T-helper 1 cell treated with Interleukin-12 subunit alpha and Interleukin-12 subunit beta and Interleukin-4 antibody, amounts not matched to agents 30 μg/mL and 1 μg/mL, for 36 hours (primary cell): ENCODE results near the gene NAA80.
"Not testable (repeated sequence)": the region's sequence is repeated elsewhere in the genome, so short reads cannot be mapped to it uniquely, and the experiment has no call there.

Experiments used
- H3K27ac Mint-ChIP-seq: one replicate; pipeline ENCODE4 v1.8.0; 2021; ENCODE audit warnings: mild to moderate bottlenecking, mixed read lengths
- H3K27me3 Mint-ChIP-seq: one replicate; pipeline ENCODE4 v1.8.0; 2021; ENCODE audit warnings: low read depth, mixed read lengths
- H3K36me3 Mint-ChIP-seq: one replicate; pipeline ENCODE4 v1.8.0; 2021; ENCODE audit warnings: low read depth, mixed read lengths
- H3K4me1 Mint-ChIP-seq: one replicate; pipeline ENCODE4 v1.8.0; 2021; ENCODE audit warnings: low read depth, mixed read lengths
- H3K4me3 Mint-ChIP-seq: one replicate; pipeline ENCODE4 v1.8.0; 2021; ENCODE audit warnings: mild to moderate bottlenecking, moderate library complexity, mixed read lengths
- H3K9me3 Mint-ChIP-seq: one replicate; pipeline ENCODE4 v1.8.0; 2021; ENCODE audit warnings: mixed read lengths

Gene NAA80

DNA sequence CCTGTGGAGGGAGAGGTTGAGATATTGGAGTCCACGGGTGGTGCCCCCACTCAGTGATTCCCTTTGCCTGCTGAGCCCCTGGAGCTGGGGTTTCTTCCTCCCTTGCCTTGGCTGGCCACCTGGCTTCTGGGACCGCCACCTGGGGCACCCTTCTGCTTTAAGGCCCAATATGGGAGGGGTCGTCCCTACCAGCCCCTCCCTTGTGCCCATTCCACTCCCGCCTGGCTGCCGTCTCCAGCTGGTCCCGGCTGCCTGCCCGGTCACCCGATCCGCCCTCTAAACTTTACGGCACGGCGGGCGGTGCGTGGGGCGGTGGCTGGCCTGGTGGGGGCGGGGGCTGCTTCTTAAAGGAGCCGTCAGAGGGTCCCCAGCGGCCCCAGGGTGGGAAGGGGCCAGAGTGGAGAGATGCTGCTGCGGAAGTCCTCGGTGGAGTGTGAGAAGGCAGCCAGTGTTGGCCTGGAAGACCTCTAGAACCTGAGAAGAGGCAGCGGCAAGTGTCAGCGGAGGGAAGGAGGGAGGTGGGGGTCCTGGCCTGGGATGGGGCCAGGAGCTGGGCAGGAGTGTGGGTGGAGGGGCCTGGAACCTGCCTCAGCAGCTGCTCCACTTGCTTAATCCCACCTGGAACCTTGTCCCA is 31.8 kb downstream of the NAA80 start:
- Mint-ChIP-seq H3K9me3 (no peaks in the 10 kb centered on the region), H3K4me1 (peaks cover 7% of the 10 kb centered on the region), H3K27me3 (peaks cover 14% of the 10 kb centered on the region), H3K4me3 (no peak overlapping the region), H3K27ac (no peak overlapping the region), H3K36me3 (no peaks in the 10 kb centered on the region)

DNA sequence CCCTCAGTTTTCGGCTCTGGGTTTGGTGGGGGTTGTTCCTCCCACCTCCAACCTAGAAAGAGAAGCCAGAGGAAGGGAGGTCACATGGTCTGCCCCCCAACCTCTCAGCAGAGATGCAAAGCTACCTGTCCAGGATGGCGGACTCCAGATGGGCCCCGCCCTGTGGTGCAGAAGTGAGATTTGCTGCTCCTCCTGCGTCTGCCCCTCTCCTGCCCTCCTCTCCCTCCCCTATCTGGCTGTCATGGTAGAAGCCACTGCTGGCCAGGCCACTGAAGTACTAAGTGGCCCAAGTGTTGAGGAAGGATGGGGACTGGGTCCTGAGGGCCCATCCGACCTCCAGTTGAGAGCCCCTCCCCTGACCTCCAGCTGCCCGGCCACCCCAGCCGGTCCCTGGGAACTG is 32.4 kb downstream of the NAA80 start:
- Mint-ChIP-seq H3K4me3 (no peak overlapping the region), H3K36me3 (no peaks in the 10 kb centered on the region), H3K9me3 (no peaks in the 10 kb centered on the region), H3K27ac (no peak overlapping the region), H3K4me1 (peaks cover 4% of the 10 kb centered on the region), H3K27me3 (peaks cover 14% of the 10 kb centered on the region)

DNA sequence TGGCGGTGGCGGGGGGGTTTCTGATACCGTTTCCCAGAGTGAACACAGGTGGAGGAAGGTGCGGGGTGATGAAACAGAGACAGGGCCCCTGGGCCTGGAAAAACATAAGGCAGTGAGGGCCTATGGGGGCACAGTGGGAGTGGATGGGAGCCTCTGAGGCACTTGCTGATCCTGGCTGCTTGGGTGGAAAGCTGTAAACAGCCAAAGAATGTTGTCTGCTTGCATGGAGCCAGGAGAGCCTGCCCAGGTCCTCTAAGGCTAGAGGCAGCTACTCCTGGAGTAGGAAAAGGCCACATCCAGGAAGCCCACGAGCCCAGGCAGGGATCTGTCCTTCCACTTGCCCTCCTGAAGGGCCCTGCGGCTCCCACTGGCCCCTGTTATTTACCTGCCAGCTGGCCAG is 33.2 kb downstream of the NAA80 start:
- peaks cover 14% of the 10 kb centered on the region for H3K27me3 Mint-ChIP-seq
- H3K36me3 Mint-ChIP-seq, result no peaks in the 10 kb centered on the region
- H3K4me3 Mint-ChIP-seq, result no peak overlapping the region
- H3K27ac Mint-ChIP-seq, result no peak overlapping the region
- H3K9me3 Mint-ChIP-seq, result no peaks in the 10 kb centered on the region
- H3K4me1 Mint-ChIP-seq, result no peaks in the 10 kb centered on the region

DNA sequence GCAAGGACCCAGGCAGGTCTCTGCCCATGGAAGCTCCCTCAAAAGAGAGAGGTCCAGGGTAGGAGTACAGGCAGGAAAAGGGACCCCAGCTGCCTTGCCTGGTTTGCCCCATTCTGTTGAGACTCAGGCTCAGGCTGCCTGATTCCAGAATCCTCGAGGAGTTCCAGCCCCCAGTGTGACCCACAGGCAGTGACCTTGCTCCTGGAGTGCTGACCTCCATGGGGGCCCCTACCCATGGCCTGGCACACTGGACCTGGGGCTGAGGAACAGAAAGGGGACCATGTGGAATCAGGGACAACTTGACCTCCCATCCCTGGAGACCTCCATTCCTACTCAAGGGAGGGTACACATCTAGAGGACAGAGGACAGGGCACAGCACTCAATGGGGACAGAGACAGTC is 33.6 kb downstream of the NAA80 start:
- no peak overlapping the region for H3K4me3 Mint-ChIP-seq
- no peaks in the 10 kb centered on the region for H3K4me1 Mint-ChIP-seq

DNA sequence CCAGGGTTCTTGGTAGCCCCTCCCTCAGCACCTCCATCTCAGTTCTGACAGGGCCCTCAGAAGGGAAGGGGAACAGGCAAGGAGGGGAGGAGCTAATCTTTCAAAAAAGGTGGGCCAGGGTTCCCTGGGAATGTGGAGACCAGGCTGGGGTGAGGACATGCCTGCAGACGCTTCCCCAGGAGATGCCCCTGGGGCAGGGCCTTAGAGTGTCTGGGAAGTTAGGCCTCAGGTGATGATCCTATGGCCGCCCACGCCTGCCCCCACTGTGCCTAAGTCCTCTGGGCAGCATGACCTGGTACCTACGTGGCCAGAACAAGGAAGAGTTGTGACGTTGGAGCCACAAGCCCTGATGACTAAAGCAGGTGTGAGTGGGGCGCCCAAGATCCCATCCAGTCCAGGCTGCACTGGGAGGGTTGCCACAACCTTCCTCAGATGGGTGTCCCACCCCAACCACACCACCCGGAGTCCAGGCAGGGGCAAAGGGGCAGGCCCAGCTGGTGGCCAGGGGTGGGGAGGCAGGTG is 34.2 kb downstream of the NAA80 start:
- Mint-ChIP-seq H3K9me3 (no peaks in the 10 kb centered on the region), H3K27me3 (peaks cover 14% of the 10 kb centered on the region), H3K27ac (no peak overlapping the region), H3K4me3 (no peak overlapping the region), H3K4me1 (no peaks in the 10 kb centered on the region), H3K36me3 (no peaks in the 10 kb centered on the region)

More for the DNA sequence above, 33.6 kb downstream of the NAA80 start:
- H3K27me3 Mint-ChIP-seq, result peaks cover 14% of the 10 kb centered on the region
- H3K27ac Mint-ChIP-seq, result no peak overlapping the region
- no peaks in the 10 kb centered on the region for H3K9me3 Mint-ChIP-seq
- no peaks in the 10 kb centered on the region for H3K36me3 Mint-ChIP-seq

DNA sequence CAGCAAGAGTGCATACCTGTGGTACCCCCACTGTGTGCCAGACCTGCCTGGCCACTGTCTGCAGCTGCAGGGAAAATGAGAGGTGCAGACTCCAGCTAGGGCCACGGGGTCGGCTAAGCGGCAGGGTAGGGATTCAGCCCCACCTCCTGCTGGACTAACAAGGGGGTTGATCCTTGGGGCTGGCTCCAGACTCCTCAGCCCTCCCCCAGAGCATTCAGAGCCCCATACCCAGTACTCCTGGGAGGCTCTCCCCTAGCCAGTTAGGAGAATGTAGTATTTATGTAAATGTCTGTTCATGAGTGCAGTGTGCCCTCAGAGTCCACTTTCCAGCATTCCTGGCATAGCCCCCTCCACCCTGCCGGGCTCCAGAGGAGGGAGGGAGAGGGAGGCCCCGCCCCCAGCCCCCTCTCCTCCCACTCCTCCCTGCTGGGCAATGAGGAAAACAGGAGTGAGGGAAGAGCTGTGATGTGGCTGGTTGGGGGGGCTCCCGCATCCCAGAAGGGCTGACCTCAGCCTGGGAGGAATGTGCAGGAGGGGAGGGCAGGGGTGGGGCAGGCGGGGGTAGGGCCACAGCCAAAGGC is 34.7 kb downstream of the NAA80 start:
- Mint-ChIP-seq H3K27ac (no peak overlapping the region), H3K27me3 (peaks cover 14% of the 10 kb centered on the region), H3K4me3 (no peak overlapping the region)

DNA sequence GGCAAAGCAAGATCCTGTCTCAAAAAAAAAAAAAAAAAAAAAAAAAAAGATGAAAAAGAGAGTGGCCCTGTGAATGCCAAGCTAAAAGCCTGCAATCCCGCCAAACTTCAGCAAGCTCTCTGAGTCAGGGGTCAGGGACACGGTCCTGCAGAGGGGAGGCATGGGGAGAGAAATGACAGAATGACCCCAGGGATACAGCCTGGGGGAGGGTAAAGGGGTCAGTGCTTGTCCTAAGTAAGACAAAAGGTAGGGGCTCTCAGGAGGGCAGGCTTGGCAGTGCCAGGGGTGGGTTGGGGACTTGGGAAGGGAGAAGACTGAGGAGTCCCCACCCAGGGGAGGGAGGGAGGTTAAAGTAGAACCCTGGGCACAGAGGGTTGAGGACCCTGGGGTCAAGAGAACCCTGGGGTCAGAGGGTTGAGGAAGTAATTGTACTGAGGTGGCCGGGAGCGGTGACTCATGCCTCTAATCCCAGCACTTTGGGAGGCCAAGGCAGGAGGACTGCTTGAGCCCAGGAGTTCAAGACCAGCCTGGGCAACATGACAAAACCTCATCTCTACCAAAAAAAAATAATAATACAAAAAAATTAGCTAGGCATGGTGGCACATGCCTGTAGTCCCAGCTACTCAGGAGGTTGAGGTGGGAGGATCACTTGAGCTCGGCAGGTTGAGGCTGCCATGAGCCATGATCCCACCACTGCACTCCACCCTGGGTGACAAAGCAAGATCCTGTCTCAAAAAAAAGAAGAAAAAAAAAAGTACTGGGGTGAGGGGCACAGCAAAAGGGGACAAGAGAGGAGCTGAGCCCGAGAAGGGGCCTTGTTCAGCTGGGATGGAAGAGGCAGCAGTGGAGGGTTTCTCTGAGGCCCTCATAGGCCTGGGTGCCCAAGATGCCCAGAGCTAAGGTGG is 35.5 kb downstream of the NAA80 start:
- H3K4me1 Mint-ChIP-seq, result peaks cover 5% of the 10 kb centered on the region
- H3K27me3 Mint-ChIP-seq, result peaks cover 14% of the 10 kb centered on the region
- H3K27ac Mint-ChIP-seq, result no peak overlapping the region
- no peak overlapping the region for H3K4me3 Mint-ChIP-seq
- H3K36me3 Mint-ChIP-seq, result peaks cover 3% of the 10 kb centered on the region
- H3K9me3 Mint-ChIP-seq, result no peaks in the 10 kb centered on the region

More for the DNA sequence above, 34.7 kb downstream of the NAA80 start:
- peaks cover 3% of the 10 kb centered on the region for H3K4me1 Mint-ChIP-seq
- no peaks in the 10 kb centered on the region for H3K9me3 Mint-ChIP-seq
- no peaks in the 10 kb centered on the region for H3K36me3 Mint-ChIP-seq

DNA sequence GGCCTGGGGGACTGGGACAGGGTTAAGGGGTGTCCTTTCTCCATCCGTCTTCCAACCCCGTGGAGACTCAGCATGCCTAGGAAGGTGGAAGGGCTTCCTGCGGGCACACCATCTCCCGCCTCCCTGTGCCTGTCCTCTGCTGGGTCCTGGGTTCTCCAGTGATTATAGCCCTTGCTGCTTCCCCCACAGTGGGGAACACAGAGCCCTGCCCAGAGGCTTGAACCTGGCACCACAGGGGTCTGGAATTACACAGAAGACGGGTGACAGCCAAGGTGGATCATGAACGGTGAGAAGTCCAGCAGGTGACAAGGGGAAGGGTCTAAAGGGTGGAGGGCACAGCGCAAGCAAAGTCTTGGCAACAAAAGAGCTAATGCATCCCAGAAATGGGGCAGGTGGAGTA is 36.4 kb downstream of the NAA80 start:
- peaks cover 8% of the 10 kb centered on the region for H3K36me3 Mint-ChIP-seq
- peaks cover 4% of the 10 kb centered on the region for H3K27me3 Mint-ChIP-seq
- no peak overlapping the region for H3K4me3 Mint-ChIP-seq
- no peak overlapping the region for H3K27ac Mint-ChIP-seq
- H3K9me3 Mint-ChIP-seq, result no peaks in the 10 kb centered on the region
- peaks cover 5% of the 10 kb centered on the region for H3K4me1 Mint-ChIP-seq

DNA sequence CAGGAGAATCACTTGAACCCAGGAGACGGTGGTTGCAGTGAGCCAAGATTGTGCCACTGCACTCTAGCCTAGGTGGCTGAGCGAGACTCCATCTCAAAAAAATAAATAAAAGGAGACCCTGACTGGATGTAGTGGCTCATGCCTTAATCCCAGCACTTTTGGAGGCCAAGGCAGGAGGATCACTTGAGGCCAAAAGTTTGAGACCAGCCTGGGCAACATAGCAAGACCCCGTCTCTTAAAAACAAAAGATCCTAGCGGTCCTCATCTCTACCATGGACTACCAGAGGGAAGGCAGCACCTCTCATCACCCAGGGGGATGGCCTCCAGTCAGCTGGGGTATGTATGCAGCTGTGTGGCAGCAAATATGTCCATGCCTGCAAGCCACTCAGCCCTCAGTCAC is 37.0 kb downstream of the NAA80 start:
- not testable (repeated sequence) for H3K4me3 Mint-ChIP-seq, H3K4me1 Mint-ChIP-seq, H3K9me3 Mint-ChIP-seq, H3K27ac Mint-ChIP-seq, H3K27me3 Mint-ChIP-seq
- peaks cover 12% of the 10 kb centered on the region for H3K36me3 Mint-ChIP-seq

DNA sequence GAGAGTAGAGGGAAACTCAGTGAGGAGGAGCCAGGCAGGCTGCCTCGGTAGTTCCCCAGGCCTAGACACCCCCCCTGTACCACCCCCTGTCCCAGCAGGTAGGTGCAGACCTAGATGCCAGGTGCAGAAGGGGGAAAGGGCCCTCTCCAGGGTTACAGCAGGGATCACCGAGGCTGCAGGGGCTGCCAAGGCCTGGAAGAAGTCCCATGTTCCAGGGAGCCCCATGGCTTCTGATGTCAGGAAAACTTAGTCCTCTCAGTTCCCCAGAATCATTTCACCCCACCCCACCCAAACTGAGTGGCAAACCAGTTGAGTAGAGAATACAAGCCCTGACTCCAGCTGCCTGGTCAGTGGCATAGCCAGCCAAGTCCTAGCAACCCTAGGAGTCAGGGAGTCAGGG is 37.7 kb downstream of the NAA80 start:
- peaks cover 18% of the 10 kb centered on the region for H3K36me3 Mint-ChIP-seq
- no peaks in the 10 kb centered on the region for H3K27me3 Mint-ChIP-seq
- H3K4me3 Mint-ChIP-seq, result no peak overlapping the region
- H3K9me3 Mint-ChIP-seq, result no peaks in the 10 kb centered on the region
- peaks cover 5% of the 10 kb centered on the region for H3K4me1 Mint-ChIP-seq
- no peak overlapping the region for H3K27ac Mint-ChIP-seq

DNA sequence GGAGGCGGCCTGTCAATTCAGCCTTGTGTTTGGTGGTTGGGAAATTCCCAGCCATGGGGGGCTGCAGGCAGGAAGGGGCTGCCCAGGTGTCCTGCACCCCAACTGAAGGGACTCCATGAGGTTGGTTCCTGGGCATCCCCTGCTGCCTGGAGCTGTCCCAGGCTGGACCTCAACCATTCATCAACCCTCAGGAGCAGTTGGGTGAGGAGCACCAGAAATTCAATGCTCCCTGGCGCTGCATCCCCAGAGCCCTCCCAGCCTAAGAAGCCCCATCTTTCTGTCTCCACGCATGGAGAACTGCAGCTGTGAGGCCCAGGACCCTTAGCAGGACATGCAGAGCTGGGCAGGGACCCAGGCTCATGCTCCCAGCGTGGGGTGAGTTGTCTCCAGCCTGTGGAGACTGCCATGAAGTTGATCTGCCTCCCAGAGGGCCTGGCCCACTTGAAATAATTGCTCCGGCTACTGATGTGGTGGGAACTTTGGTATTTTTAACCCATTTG is 38.2 kb downstream of the NAA80 start:
- Mint-ChIP-seq H3K36me3 (peaks cover 23% of the 10 kb centered on the region), H3K27me3 (no peaks in the 10 kb centered on the region), H3K27ac (no peak overlapping the region), H3K9me3 (no peaks in the 10 kb centered on the region), H3K4me3 (no peak overlapping the region), H3K4me1 (peaks cover 5% of the 10 kb centered on the region)

DNA sequence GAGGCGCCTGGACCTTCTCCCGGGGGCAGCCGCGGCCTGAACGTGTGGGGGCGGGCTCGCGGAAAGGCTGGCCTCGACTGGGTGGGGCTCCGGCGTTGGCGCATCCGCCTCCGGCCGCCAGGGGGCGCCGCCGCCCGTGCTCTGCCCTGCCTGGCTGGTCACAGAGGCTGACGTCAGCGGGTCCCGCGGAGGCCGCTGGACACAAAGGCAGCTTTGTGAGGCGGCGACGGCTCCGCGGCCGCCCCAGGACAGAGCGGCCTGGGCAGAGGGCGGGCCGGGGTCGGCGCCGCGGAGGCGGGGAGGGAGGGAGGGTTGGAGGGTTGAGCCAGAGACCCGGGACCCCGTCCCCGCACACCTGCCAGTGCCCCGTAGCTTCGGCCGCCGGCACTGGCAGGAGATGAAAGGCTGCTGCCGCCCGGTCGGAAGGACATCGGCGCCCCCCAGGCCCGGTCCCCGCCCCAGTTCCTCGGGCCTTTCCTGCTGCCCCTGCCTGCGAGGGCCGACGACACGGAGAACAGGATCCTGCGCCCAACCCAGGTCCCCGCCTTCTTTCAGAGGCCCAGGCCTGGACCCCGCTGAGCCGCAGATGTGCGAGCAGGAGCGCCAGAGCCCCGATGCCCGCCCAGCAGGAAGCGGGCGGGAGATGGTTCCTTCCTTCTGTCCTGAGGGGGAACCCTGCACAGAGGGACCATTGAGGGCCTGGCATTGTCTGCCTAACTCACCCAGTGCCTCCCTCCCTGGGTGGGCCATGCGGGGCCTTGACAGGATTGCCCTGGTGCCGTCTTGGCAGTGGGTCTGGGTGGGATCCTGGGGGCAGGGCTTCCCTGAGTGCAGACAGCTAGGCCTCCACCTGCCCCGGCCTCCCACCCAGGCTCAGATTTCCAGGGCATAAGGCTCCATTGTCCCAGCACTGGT is 38.9 kb downstream of the NAA80 start:
- H3K27me3 Mint-ChIP-seq, result no peaks in the 10 kb centered on the region
- H3K36me3 Mint-ChIP-seq, result peaks cover 23% of the 10 kb centered on the region
- no peaks in the 10 kb centered on the region for H3K9me3 Mint-ChIP-seq
- H3K27ac Mint-ChIP-seq, result peak overlapping the region; percentile 72
- peak overlapping the region; percentile 25 for H3K4me3 Mint-ChIP-seq
- H3K4me1 Mint-ChIP-seq, result peaks cover 5% of the 10 kb centered on the region

DNA sequence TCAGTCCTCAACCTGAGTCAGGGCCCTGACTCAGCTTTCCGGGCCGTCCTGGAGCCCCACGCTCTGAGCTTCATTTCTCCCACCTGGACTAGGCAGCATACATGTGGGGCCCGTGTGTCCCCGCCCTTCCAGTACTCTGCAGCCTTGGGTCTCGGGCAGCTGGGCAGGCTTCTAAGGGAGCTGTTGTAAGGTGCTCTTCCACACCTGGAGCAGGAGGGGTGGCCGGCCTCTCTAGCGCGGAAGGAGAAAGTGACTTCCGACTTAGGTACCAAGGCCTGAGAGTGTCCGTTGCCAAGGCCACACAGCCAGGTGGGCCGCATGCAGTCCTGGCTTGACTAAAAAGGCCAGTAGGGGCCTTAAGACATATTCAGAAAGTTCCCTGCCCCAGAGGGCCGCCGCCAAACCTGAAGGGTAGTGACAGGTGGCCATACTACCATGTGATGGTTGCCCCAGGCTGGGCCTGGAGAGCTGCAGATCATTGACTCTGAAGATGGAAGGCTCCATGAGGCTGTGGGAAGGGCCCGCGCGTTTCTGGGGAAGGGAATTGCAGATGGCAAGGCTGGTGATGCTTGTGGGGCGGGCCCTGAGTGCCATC is 39.7 kb downstream of the NAA80 start:
- H3K27ac Mint-ChIP-seq, result peak overlapping the region; percentile 72
- H3K9me3 Mint-ChIP-seq, result no peaks in the 10 kb centered on the region
- H3K4me1 Mint-ChIP-seq, result peaks cover 5% of the 10 kb centered on the region
- peak overlapping the region; percentile 70 for H3K4me3 Mint-ChIP-seq
- no peaks in the 10 kb centered on the region for H3K27me3 Mint-ChIP-seq
- peaks cover 23% of the 10 kb centered on the region for H3K36me3 Mint-ChIP-seq
